ENCODE measurements around the gene KAZN.

The KAZN gene

DNA sequence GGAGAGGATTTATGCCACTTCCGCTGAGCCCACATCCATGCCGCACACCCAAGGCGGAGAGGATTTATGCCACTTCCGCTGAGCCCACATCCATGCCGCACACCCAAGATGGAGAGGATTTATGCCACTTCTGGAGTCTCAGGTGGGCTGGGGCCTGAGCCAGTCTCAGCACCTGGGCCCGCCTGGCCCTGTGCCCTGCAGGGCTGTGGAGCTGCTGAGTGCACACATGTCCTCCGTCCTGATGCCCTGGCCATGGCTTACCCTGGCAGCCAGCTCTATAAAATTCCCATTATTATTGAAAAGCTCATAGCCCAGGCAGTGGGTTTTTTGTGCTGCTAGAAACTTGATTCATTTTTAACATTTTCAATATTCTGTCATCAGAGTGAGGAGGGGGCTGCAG is 465.3 kb downstream of the KAZN start:
- no peak for DNase-seq (ENCODE audit: low read depth)

DNA sequence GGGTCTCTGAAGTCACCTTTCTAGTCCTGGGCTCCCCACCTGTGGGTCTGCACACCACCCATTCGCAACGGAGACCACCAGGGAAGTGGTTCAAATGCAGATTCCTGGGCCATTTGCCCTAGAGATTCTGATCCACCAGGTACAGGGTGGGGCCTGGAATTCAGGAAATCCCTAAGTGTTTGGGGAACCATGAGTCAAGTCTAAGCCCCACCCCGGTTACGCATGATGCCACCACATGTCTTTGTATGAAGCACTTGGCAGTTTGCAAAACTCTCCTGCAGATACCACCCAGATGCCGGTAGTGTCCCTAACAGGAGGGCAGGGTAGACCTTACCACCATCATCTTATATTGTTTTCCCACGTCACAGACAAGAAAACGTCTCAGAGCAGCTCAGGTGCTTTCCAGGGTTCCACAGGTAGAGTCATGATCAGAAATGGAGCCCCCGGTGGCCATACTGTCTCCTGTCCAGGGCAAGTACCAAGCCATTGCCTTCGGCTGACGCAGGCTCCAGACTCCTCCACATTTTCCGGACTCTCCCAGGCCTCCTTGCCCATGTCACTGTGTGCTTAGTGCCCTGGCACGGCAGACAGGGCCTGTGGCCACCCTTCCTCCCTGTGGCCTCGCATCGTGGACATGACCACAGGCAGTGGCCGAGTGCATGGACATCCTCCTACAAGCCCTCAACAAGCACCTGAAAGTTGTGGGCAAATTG is 465.9 kb downstream of the KAZN start:
- no peak for DNase-seq (ENCODE audit: low read depth)

DNA sequence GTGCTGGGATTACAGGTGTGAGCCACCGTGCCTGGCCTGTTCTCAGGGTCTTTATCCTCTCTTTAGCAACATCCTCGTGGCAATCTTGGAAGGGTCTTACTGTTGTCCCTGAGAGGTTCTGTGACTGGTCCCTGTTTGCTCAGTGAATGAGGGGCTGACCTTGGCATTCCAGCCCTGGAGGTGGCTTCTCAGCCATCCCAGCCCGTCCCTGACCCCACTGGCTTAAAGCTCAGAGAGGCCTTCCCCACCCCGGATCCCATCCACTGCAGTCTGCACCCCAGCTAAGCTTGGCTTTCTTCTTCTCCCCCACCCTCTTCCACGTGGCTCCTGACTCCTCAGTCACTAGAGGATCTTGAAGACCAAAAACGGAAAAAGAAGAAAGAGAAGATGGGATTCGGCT is 466.8 kb downstream of the KAZN start:
- no peak for DNase-seq (ENCODE audit: low read depth)

DNA sequence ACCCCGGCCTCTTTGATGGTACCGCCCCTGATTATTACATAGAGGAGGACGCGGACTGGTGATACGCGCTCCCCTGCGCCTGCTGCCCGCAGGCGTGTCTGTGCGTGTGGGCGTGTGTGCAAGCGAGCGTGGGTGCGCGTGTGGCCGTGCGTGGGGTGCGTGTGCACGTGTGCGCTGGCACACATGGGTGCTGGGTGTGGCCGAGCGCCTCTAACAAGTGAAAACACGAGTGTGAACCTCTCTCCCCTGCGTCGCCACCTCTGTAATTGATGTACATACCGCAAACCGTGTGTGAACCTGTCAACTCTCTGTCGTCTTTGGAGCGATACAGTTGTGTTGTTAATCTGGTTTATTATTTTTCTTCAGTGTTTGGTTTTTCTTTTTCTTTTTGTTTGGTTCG is 467.3 kb downstream of the KAZN start:
- DNase-seq (ENCODE audit: low read depth), result no peak

DNA sequence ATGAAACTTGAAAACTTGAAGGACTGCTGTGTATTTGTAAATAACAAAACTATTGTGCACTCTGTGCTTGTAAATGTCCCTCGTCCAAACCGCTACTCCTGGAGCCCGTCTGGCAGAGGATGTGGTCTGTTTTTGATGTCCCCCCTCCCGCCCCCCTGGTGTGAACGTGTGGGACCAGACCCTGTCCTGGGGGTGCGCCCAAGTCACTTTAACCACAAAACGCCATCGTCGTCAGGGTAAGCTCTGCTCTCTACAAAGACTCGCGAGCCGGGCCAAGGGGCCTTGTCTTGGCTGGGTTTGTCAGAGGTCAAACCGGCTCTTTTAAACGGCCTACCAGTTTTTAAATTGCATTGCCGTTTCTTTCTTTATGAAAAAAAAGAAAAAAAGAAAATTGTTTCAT is 467.7 kb downstream of the KAZN start:
- DNase-seq (ENCODE audit: low read depth), result no peak

DNA sequence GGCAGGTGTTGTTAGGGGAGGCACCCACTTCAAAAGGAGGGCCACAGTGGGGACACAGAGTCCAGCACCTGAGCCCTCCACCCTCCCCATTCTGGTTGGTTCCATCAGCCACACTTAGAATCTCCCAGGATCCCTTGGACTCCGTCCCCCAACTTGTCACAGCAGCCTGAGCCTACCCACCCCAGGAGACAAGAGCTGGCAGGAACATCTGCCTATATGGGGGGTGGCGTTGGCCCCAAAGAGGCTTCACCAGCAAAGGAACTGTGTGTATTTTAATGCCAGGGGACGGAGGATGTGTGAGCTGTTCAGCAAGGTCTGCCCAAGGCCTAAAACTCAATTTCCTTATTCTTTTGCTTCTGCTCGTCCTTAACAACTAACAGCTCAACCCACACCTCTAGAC is 468.7 kb downstream of the KAZN start:
- DNase-seq (ENCODE audit: low read depth), result no peak

DNA sequence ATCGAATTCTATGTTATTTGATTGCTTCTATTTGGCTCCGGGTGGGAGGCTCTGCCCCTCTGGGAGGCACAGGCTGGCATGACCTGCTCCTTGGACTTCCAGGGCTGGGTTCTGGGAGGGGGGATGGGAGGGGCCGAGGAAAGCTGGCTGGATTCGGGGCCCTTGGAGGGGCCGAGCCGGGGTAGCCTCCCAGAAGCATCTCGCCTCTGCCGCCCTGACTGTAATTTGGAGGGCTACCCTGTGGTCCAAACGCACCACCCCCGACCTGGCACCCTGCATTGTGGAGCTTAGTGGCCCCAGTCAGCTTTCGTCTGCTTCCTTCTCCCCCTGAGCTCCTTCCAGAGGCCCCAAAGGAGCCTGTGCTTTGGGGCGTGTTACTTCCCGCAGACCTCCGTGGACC is 469.7 kb downstream of the KAZN start:
- DNase-seq (ENCODE audit: low read depth), result no peak

DNA sequence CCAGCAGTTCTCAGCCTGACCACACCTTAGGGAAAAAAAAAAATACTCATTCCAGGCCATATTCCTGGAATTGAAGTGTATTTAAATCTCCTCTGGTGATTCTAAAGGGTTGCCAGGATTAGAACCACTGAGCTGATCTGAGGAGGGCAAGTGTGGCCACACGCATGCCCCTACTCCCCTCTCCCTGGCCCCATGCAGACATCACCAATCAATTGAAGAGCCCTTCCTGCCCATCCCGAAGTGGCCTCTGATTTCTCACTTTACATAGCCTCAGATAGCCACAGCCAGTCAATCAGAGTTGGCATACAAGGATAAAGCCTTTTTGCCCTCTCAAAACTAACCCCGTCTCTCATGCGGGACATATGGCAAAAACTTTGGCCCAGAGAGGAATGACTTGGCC is 470.5 kb downstream of the KAZN start:
- no peak for DNase-seq (ENCODE audit: low read depth)

DNA sequence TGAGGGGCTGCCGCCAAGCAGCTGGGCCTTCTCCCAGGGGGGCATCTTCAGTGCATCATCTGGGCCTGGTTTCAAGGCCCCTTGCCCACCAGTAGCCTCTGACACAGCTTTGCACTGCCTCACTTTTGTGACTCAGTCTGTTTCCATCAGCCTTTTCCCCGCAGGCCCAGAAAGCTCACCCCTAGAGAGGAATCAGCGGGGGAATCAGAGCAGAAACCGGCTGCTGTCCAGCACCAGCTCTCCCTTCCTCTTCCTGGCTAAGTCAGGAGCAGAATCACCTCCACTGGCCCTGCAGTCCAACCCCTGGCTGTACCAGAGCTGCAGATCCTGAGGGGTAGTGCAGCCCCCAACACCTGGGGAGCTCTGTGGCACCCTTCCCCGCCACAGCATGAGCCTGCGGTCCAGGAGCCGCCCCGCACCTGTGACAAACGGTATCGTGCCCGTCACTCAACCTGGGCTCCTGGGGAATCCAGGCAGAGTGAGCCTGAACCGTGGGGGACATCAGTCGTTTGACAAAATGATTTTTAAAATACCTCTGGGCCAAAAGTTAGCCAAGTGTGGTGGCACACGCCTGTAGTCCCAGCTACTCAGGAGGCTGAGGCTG is 471.8 kb downstream of the KAZN start:
- no peak for DNase-seq (ENCODE audit: low read depth)

DNA sequence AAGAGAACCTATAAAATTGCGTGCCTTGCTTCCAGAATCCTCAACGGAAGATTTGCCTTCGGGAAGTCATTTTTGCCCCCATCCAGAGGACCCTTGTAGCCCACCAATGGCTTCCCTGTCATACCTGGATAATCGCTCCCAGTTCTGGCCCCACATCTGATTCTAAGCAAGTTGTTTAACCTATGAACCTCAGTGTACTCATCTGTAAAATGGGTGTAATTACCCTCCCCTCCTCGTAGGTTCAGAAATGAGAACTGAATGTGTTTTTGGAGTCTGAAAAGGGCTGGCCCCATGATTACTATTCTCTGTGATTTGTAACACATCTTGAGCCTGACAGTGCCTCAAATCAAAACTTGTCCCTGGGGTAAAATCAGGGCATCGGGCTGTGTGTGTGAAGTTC is 473.5 kb downstream of the KAZN start:
- no peak for DNase-seq (ENCODE audit: low read depth)

DNA sequence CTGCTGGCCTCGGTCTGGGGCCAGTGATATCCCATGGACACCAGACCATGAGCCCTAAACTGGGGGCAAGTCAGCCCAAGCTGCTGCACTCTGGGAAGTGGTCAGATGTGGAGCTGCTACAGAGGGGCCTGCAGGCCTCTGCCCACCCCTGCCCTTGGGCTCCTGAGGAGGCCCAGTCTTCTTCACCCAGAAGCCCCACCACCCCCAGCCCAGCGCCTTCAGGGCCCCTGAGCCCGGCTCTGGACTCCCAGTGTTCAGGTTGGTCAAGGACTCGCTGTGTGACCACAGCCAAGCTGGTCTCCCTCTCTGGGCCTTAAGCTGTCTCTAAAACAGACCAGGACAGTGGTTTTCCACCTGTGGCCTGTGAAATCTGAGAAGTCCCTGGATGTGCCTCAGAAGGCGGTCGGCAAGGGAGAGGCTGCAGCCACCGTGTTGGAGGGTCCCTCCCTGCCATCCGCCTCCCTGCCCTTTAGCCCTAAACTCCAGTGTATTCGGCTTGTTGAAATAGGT is 475.4 kb downstream of the KAZN start:
- DNase-seq (ENCODE audit: low read depth), result no peak

DNA sequence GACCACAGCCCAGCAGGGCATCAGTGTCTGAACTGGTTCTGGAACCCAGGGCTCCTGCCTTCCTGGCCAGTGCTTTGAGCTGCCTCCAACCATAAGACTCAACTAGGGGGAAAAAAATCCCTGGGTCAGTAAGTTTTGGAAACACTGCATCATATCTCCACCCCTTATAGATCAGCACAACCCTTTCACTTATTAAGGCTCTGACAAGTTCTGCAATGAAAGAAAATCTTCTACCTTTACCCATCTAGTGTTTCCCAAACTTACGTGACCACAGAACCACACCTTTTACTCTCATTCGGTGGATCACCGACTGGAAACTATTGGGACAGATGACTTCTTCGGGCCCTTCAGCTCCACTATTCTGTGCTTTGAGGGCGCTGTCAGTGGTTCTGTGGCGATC is 476.7 kb downstream of the KAZN start:
- no peak for DNase-seq (ENCODE audit: low read depth)

DNA sequence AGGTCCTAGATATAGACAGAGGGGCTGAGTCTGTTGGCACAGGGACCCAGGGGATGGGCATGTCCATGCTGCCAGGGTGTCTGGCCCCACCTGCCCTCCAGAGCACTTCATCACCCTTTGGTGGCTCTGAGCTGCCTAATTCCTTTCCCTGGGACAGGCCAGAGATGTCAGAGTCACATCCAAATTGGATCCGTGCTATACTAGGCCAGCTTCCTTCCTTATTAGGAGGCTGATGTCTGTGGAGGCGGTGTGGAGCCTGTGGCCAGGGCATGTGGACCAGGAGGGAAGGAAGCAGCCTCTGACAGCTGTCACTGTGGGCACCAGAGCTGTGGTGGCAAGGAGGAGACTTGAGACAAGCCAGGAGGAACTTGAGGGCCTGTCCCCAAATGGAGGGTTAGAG is 477.3 kb downstream of the KAZN start:
- no peak for DNase-seq (ENCODE audit: low read depth)

DNA sequence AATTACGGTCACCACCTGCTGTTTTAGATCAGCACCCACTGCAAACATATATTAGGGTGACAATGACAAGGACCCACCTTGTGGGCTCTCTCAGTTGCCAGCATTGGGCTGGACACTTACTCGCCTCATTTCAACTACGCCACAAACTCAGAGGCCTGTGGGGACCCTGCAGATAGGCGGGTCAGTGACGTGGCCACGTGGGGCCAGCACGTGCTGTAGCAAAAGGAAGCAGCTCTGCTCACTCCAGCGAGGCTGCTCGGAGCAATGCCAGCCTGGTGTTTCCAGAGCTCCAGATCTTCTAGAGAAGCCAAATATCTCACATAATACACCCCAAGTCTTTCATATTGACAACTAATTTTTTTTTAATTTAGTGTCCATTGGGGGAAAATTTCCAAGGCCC is 478.3 kb downstream of the KAZN start:
- no peak for DNase-seq (ENCODE audit: low read depth)

DNA sequence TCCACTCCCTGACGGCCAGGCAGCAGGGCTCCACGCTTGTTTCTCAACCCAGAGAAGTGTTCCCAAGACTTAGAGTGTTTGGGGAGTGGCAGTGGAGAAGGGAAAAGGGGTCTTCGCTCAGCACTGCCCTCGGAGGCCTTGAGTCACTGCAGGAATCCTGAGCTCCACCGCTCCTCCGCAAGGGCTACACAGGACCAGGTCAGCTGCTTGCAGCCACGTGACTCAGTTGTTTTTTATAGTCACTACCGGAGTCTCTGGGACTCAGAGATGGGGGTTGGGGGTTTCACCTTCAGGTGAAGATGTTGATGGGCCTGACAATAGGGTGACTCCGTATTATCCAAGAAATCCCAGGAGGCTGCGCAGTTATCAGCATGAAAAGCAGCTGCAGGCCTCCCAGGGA is 478.9 kb downstream of the KAZN start:
- DNase-seq (ENCODE audit: low read depth), result no peak

DNA sequence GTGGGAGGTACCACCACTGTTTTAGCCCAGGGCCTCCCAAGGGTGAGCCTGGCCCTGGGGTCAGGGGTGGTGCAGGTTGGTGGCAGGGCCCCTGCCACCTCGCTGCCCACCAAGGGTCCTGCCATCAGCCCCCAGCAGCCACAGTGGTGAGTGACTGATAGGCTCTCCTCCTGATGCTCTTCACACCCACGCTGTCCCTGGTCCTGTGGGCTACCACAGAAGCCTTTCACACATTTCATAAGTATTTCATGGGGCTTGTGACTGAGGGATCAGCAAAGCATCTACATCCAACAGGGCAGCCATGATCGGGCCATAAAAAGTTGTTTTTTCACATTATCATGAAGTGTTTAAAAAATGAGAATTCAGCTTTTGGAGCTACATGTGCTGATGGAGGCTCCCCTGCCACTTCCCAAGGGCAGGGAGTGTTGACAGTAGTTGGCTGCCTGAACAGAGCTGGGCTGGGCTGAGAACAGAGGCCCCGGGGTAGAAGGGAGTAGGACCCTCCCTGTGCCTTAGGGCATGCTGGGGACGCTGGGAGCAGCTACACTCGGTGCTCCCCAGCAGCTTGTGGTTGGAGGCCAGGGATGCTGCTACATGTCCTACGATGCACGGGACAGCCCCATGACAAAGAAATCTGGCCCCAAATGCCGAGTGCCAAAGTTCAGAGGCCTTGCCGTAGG is 482.0 kb downstream of the KAZN start:
- no peak for DNase-seq (ENCODE audit: low read depth)

DNA sequence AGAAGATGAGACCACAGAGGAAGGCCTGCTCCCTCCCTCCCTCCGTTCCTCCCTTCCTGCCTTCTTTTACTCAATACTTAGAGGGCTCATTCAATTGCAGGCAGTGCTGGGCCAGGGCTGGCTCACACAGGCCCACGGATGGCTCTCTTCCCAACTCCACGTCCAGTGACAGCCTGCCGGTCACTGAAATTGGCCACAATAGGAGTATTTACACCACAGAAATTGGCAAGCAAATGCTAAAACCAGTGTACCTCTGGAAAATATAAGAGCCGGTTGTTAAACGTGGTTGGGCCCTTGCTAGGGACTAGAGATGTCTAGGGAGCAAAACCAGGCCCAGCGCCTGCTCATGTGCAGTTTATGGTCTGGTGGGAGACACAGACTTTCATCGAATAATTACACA is 482.6 kb downstream of the KAZN start:
- DNase-seq (ENCODE audit: low read depth), result no peak

DNA sequence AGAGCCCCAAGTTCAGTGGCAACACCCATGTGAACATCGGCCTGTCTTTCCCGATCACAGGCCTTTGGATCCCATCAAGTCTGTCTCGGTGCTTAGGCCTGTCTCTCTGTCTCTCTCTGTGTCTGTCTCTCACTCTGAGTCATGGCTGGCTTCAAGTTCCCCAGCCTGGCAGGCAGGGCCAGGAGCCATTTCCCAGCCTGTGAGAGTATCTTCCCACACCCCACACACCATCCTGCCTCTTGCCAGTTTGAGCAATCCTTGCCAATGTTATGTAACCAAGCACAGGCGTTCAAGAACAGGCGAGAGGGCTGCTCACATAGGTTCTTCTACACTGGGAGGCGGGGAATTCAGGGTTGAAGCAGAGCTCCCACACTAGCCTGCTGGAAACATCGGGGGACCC is 485.1 kb downstream of the KAZN start:
- no peak for DNase-seq (ENCODE audit: low read depth)

DNA sequence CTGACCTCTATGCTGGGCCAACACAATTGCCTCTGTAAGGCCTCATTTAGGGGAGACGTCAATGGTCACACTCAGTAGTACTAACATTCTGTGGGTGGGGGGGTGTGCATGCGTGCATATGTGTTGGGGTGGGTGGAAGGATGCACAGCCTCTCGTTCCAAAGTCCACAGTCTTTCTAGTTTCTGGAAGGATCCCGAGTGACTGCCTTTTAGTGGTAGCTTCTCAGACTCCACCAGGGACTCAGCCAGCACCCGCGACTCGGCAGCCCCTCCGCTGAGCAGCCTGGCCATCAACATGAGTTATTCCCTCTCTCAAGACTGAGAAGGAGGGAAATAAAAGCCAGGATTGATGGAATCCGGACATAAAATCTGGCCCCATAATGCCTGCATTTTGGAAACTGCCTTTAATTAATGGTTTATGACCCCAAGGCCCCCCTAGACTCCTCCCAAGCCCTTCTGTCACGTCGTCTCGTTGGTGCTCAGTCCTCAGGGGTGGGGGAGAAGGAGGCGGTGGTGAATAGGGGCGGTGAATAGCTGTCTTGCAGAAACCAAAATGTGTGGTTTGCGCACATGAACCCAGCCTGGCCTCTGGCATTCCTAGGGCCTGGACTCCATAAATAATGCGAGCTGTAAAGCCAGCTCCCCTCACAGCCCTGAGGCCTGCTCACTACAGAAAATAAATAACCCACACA is 489.9 kb downstream of the KAZN start:
- DNase-seq (ENCODE audit: low read depth), result no peak

DNA sequence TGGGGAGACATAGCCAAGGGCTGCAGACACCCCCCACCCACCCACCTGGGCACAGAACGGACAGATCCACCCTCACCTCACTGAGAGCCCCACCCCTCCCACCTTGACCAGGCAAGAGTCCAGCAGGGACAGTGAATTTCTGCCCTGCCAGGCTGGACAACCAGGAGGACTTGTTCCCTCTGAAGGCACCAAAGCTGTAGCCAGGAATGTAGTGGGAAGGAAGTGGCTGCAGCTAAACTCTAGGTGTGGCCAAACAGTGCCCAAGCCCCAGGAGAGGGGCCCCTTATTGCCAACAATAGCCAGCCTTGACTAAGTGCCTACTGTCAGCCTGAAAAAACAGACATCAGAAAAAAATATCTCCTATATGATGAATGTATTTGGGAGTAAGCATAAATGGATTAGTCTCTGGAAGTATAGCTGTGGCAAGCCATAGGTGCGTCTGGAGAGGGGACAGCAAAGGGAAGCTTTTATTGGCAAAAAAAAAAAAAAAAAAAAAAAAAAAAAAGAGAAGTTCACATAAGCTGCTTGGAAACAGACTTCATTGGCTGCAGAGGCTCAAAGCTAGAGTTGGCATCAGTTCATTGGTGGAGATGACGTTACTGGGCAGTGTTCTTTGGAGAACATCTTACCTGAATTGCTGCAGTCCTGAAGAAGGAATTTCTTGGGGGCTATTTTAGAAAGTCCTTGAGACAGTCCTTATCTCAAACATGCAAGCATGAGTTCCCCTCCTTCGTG is 490.9 kb downstream of the KAZN start:
- DNase-seq (ENCODE audit: low read depth), result no peak

DNA sequence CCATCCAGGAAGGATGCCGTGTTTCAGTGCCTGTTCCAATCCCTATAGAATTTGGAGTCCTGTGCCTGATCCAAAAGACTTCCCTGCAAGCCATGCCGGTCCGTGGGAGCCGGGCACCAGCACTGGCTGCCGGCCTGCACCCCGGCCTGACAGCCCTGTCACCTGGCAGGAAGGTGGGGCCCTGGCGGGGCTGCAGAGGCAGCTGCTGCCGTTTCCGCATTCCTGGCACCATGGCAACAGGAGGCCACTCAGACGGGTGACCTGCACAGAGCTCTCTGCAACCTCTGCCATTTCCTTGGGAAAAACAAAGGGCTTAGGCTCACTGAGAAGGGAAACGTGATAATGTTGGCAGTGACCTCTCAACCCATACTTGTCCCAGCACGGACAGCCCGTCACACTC is 491.9 kb downstream of the KAZN start:
- no peak for DNase-seq (ENCODE audit: low read depth)

DNA sequence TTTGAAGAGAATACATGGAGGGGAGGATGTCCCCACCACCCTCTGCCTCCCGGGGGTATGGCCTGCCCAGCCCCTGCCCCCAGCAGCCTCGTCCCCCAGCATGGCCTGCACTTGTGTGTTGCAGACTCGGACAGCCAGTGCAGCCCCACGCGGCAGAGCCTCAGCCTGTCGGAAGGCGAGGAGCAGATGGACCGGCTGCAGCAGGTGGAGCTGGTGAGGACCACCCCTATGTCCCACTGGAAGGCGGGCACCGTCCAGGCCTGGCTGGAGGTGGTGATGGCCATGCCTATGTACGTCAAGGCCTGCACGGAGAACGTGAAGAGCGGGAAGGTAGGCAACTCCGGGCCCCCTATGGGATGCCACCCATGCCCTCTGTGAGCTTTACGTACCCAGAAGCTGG is 495.6 kb downstream of the KAZN start:
- DNase-seq (ENCODE audit: low read depth), result no peak
